Activated CD8-positive, alpha-beta T cell treated with anti-CD3 and anti-CD28 coated beads for 36 hours (primary cell): ENCODE data around the gene CARD9. TPM values are rescaled to one million over a fixed set of nuclear protein-coding genes. Genes with fewer than 3 reads are reported as not detected.

Source experiments
- ATAC-seq: fragments of 200-7000 bp; cut with Tn5 transposase; one replicate; pipeline ENCODE4 v1.10.0; 2021; ENCODE audit warnings: mild to moderate bottlenecking, moderate library complexity
- CTCF ChIA-PET: fragments of 350-600 bp; sonication (Branson Sonifier 250); formaldehyde crosslinking; loops from one replicate; lab custom pipeline; 2021; ENCODE audit warnings: antibody characterized with exemption; lab: Charles Lee
- POLR2A ChIA-PET: fragments of 350-600 bp; sonication (Branson Sonifier 250); formaldehyde crosslinking; loops from one replicate; lab custom pipeline; 2021; ENCODE audit warnings: antibody characterized with exemption; lab: Charles Lee
- DNase-seq: peaks from one replicate; pipeline ENCODE4 v3.0.0-alpha.2; 2020
- H3K27ac Mint-ChIP-seq: one replicate; pipeline ENCODE4 v1.8.0; 2021; ENCODE audit warnings: mild to moderate bottlenecking, mixed read lengths
- H3K27me3 Mint-ChIP-seq: one replicate; pipeline ENCODE4 v1.8.0; 2021; ENCODE audit warnings: mixed read lengths
- H3K36me3 Mint-ChIP-seq: one replicate; pipeline ENCODE4 v1.8.0; 2021; ENCODE audit warnings: low read depth, mixed read lengths
- H3K4me1 Mint-ChIP-seq: one replicate; pipeline ENCODE4 v1.8.0; 2021; ENCODE audit warnings: low read depth, mixed read lengths
- H3K4me3 Mint-ChIP-seq: one replicate; pipeline ENCODE4 v1.8.0; 2021; ENCODE audit warnings: mild to moderate bottlenecking, moderate library complexity, mixed read lengths
- H3K9me3 Mint-ChIP-seq: one replicate; pipeline ENCODE4 v1.8.0; 2021; ENCODE audit warnings: mixed read lengths
- CTCF ChIP-seq: fragments of 200-600 bp; IDR thresholded peaks from one replicate; pipeline ENCODE4 v1.8.0; 2022; ENCODE audit warnings: antibody characterized with exemption, mild to moderate bottlenecking
- intact Hi-C: fragments of 100-400 bp; cut with micrococcal nuclease; formaldehyde crosslinking; loops from one replicate; pipeline ENCODE4 v1.10.0; 2022
- total RNA-seq, 2 experiments: library from RNA; stranded (reverse); gene quantifications; one replicate each; pipeline ENCODE4 v1.2.3, GENCODE V29; 2021

CARD9 gene
- total RNA-seq, 2 experiments from 2014 or later = 6.8 to 7.1 TPM

DNA sequence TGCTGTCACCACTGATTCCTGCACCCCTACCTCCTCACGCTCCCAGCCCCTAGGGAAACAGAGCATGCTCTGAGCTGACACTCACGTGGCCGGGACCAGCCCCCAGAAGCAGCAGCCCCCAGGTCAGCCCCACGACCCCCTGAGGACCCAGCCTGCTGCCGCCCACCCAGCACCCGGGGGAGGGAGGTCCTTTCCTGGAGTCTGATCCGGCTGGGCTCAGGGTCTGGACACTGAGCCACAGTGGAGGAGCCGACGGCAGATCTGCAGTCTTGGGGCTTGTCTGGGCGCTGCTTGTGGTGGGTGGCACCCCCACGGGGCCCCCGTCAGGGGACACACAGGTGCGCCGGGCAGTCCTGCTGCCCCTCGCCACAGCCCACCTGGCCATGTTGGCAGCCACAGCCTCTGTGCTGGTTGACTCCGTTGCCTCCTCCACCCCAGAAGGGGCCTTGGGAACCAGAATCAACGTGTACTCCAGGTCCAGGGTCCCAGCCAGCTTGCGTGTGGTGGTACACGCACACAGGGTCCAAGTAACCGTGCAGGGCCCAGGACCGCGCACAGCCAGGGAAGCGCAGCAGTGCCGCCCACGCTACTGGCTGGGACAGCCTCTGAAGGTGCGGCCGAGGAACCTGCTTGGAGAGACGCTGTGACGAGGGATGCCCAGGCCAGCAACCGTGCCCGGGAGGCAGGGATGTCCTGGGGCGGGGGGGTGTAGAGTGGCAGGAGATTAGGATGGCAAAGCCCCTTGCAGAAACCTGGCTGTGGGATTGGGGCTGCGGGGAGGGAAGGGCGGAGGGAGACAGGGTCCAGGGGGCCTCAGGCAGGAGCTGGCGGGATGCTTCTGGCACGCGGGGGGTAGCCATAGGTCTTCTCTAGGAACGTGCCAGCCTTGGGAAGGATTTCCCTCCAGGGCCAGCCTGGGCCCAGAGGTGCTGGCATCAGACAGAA is 13.4 kb downstream of the CARD9 start:
- ATAC-seq = no peak
- intact Hi-C loops = no loop called here

GRCh38 chr9:136358888-136359287 is 14.6 kb downstream of the CARD9 start:
- TF ChIP-seq CTCF = no peak
- ATAC-seq = no peak
- no peaks in the 10 kb centered on the region for H3K27me3 Mint-ChIP-seq
- no peak overlapping the region for H3K27ac Mint-ChIP-seq
- intact Hi-C loops = no loop called here
- POLR2A ChIA-PET = interaction anchor here (0.8 to 1.2 kb wide), 2 partner anchors 10 to 13 kb away, joined by 3 to 4 read pairs; no protein-coding TSS in a partner anchor
- H3K36me3 Mint-ChIP-seq = peaks cover 3% of the 10 kb centered on the region
- DNase-seq = no peak
- H3K4me3 Mint-ChIP-seq = no peak overlapping the region
- no peaks in the 10 kb centered on the region for H3K9me3 Mint-ChIP-seq
- CTCF ChIA-PET = no interaction called here
- H3K4me1 Mint-ChIP-seq = peaks cover 8% of the 10 kb centered on the region

More for the DNA sequence above, 13.4 kb downstream of the CARD9 start:
- ChIA-PET POLR2A (interaction anchor here (2.0 kb wide), 1 partner anchor 39 kb away, joined by 5 read pairs; no protein-coding TSS in a partner anchor), CTCF (no interaction called here)
- no peak overlapping the region for H3K4me3 Mint-ChIP-seq
- DNase-seq = no peak
- no peaks in the 10 kb centered on the region for H3K27me3 Mint-ChIP-seq
- H3K36me3 Mint-ChIP-seq = peaks cover 7% of the 10 kb centered on the region
- H3K9me3 Mint-ChIP-seq = no peaks in the 10 kb centered on the region
- H3K27ac Mint-ChIP-seq = no peak overlapping the region
- peaks cover 11% of the 10 kb centered on the region for H3K4me1 Mint-ChIP-seq
- TF ChIP-seq CTCF = no peak

DNA sequence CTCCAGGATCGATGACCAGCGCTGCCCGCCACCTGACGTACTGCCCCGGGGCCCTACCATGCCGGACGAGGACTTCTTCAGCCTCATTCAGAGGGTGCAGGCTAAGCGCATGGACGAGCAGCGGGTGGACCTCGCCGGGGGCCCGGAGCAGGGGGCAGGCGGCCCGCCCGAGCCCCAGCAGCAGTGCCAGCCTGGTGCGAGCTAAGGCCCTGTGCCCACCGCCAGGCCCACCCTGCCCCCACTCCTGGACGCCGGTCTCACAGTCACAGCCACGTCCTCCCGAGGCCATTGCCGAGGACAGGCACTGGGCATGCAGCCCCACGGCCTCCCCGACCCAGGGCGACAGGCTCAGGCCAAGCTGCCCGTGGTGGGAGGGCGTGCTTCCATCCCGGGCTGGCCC is 15.5 kb downstream of the CARD9 start:
- CTCF ChIA-PET = no interaction called here
- POLR2A ChIA-PET = interaction anchor here (0.8 to 1.2 kb wide), 2 partner anchors 11 to 12 kb away, joined by 3 to 4 read pairs; no protein-coding TSS in a partner anchor
- Mint-ChIP-seq H3K27me3 (no peaks in the 10 kb centered on the region), H3K9me3 (no peaks in the 10 kb centered on the region), H3K36me3 (no peaks in the 10 kb centered on the region), H3K4me1 (peaks cover 6% of the 10 kb centered on the region), H3K4me3 (no peak overlapping the region), H3K27ac (no peak overlapping the region)
- intact Hi-C loops = no loop called here
- DNase-seq = no peak
- no peak for TF ChIP-seq CTCF
- ATAC-seq = no peak

GRCh38 chr9:136357202-136357725 is 16.2 kb downstream of the CARD9 start:
- DNase-seq = no peak
- no peak overlapping the region for H3K4me3 Mint-ChIP-seq
- POLR2A ChIA-PET = no interaction called here
- H3K4me1 Mint-ChIP-seq = no peaks in the 10 kb centered on the region
- no peaks in the 10 kb centered on the region for H3K9me3 Mint-ChIP-seq
- no peak for ATAC-seq
- intact Hi-C loops = no loop called here
- no peak for TF ChIP-seq CTCF
- CTCF ChIA-PET = no interaction called here
- H3K27me3 Mint-ChIP-seq = no peaks in the 10 kb centered on the region
- H3K27ac Mint-ChIP-seq = no peak overlapping the region
- H3K36me3 Mint-ChIP-seq = no peaks in the 10 kb centered on the region
